Skin epidermis (tissue), 12 donors: ENCODE data around the gene CCDC187.

Source experiments
- H3K27ac ChIP-seq, 21 experiments: fragments of 200-600 bp; sonication (generic) in 11 of 21; one replicate each; pipeline ENCODE4 v1.5.0; 2020; ENCODE audit warnings: mild to moderate bottlenecking in 3 of 21, inconsistent platforms in 2 of 21, moderate library complexity in 2 of 21
- H3K4me3 ChIP-seq, 7 experiments: fragments of 200-600 bp; sonication (generic) in 2 of 7; one replicate each; pipeline ENCODE4 v1.5.0; 2020; ENCODE audit warnings: inconsistent platforms in 2 of 7, mild to moderate bottlenecking in 2 of 7, moderate library complexity in 1 of 7

CCDC187 gene

GRCh38 chr9:136304981-136305380 lies 1.1 kb upstream of the CCDC187 start:
- Histone ChIP-seq H3K4me3 (no peak overlapping the region), H3K27ac (no peak overlapping the region)

- H3K27ac ChIP-seq = no peak overlapping the region
- H3K4me3 ChIP-seq = no peak overlapping the region
Observed at GRCh38 chr9:136304456-136304855, 562 bp upstream of the CCDC187 start.

GRCh38 chr9:136303066-136303824 lies 649 bp downstream of the CCDC187 start:
- Histone ChIP-seq H3K4me3 (no peak overlapping the region), H3K27ac (no peak overlapping the region)

GRCh38 chr9:136302527-136302926 lies 1.4 kb downstream of the CCDC187 start:
- Histone ChIP-seq H3K27ac (no peak overlapping the region), H3K4me3 (no peak overlapping the region)

- H3K4me3 ChIP-seq = no peak overlapping the region
- no peak overlapping the region for H3K27ac ChIP-seq
Observed at GRCh38 chr9:136300866-136301265, 3.0 kb downstream of the CCDC187 start.

GRCh38 chr9:136300016-136300545 lies 3.8 kb downstream of the CCDC187 start:
- H3K27ac ChIP-seq = no peak overlapping the region
- no peak overlapping the region for H3K4me3 ChIP-seq

- H3K4me3 ChIP-seq = no peak overlapping the region
- H3K27ac ChIP-seq = no peak overlapping the region
Observed at GRCh38 chr9:136299541-136299940, 4.4 kb downstream of the CCDC187 start.

GRCh38 chr9:136299116-136299515 lies 4.8 kb downstream of the CCDC187 start:
- H3K4me3 ChIP-seq = no peak overlapping the region
- H3K27ac ChIP-seq = no peak overlapping the region

GRCh38 chr9:136297766-136298735 lies 5.8 kb downstream of the CCDC187 start:
- no peak overlapping the region for H3K27ac ChIP-seq
- H3K4me3 ChIP-seq = no peak overlapping the region

- Histone ChIP-seq H3K4me3 (no peak overlapping the region), H3K27ac (no peak overlapping the region)
Observed at GRCh38 chr9:136297016-136297691, 6.7 kb downstream of the CCDC187 start.

- H3K27ac ChIP-seq = no peak overlapping the region
- no peak overlapping the region for H3K4me3 ChIP-seq
Observed at GRCh38 chr9:136296434-136297015, 7.4 kb downstream of the CCDC187 start.

GRCh38 chr9:136295542-136296433 lies 8.1 kb downstream of the CCDC187 start:
- H3K27ac ChIP-seq = no peak overlapping the region

GRCh38 chr9:136295055-136295454 lies 8.8 kb downstream of the CCDC187 start:
- Histone ChIP-seq H3K27ac (no peak overlapping the region), H3K4me3 (no peak overlapping the region)

More at GRCh38 chr9:136295542-136296433, 8.1 kb downstream of the CCDC187 start:
- no peak overlapping the region for H3K4me3 ChIP-seq

GRCh38 chr9:136294437-136294836 lies 9.5 kb downstream of the CCDC187 start:
- Histone ChIP-seq H3K4me3 (no peak overlapping the region), H3K27ac (no peak overlapping the region)

- Histone ChIP-seq H3K4me3 (no peak overlapping the region), H3K27ac (no peak overlapping the region)
Observed at GRCh38 chr9:136293476-136294077, 10.3 kb downstream of the CCDC187 start.

- Histone ChIP-seq H3K4me3 (no peak overlapping the region), H3K27ac (no peak overlapping the region)
Observed at GRCh38 chr9:136292591-136293448, 11.1 kb downstream of the CCDC187 start.

- Histone ChIP-seq H3K4me3 (no peak overlapping the region), H3K27ac (no peak overlapping the region)
Observed at GRCh38 chr9:136292026-136292538, 11.8 kb downstream of the CCDC187 start.
